HG03565 (cell line): ENCODE results near the gene CENPV.
"Not testable (repeated sequence)": the region's sequence is repeated elsewhere in the genome, so short reads cannot be mapped to it uniquely, and the experiment has no call there.

Experiments used
- ATAC-seq: cut with Tn5 transposase; IDR thresholded peaks from one replicate; pipeline ENCODE4 v1.9.1; 2021; ENCODE audit warnings: mild to moderate bottlenecking, moderate library complexity; ENCODE audit not compliant: unreplicated experiment

CENPV gene

GRCh38 chr17:16353317-16354174 is at the start of gene CENPV:
Gene CENPV (minus strand): TSS chr17:16353469. CDS start chr17:16353436, 33 bp downstream.
- ATAC-seq: peak; percentile 51

GRCh38 chr17:16398270-16399267 is 45.3 kb upstream of the CENPV start:
- no peak for ATAC-seq

- not testable (repeated sequence) for ATAC-seq
Observed at GRCh38 chr17:16396693-16397092, 43.4 kb upstream of the CENPV start.

GRCh38 chr17:16395887-16396286 is 42.6 kb upstream of the CENPV start:
- ATAC-seq: not testable (repeated sequence)

GRCh38 chr17:16392491-16392890 is 39.2 kb upstream of the CENPV start:
- not testable (repeated sequence) for ATAC-seq

- ATAC-seq: no peak
Observed at GRCh38 chr17:16391451-16391850, 38.2 kb upstream of the CENPV start.

- not testable (repeated sequence) for ATAC-seq
Observed at GRCh38 chr17:16386126-16386507, 32.8 kb upstream of the CENPV start.

GRCh38 chr17:16384557-16384956 is 31.3 kb upstream of the CENPV start:
- no peak for ATAC-seq

GRCh38 chr17:16383772-16384287 is 30.6 kb upstream of the CENPV start:
- ATAC-seq: no peak

GRCh38 chr17:16383216-16383615 is 29.9 kb upstream of the CENPV start:
- no peak for ATAC-seq

GRCh38 chr17:16381496-16381820 is 28.2 kb upstream of the CENPV start:
- ATAC-seq: no peak

GRCh38 chr17:16380640-16381495 is 27.6 kb upstream of the CENPV start, which contains the start of gene UBB:
Gene UBB (plus strand): TSS chr17:16381091. CDS start chr17:16381908, 817 bp downstream.
- ATAC-seq: peak; percentile 83

- no peak for ATAC-seq
Observed at GRCh38 chr17:16379654-16380053, 26.4 kb upstream of the CENPV start.

- ATAC-seq: no peak
Observed at GRCh38 chr17:16378636-16379282, 25.5 kb upstream of the CENPV start.

GRCh38 chr17:16377941-16378341 is 24.7 kb upstream of the CENPV start:
- ATAC-seq: no peak

GRCh38 chr17:16374146-16374938 is 21.1 kb upstream of the CENPV start:
- ATAC-seq: no peak

GRCh38 chr17:16371742-16372141 is 18.5 kb upstream of the CENPV start:
- no peak for ATAC-seq

GRCh38 chr17:16364625-16365024 is 11.4 kb upstream of the CENPV start:
- ATAC-seq: no peak
